Stimulated activated CD8-positive, alpha-beta memory T cell treated with anti-CD3 and anti-CD28 coated beads, Interleukin-2, amount 100 ng/mL, for 1 hour (primary cell): Measurements from ENCODE around the gene TAS2R41.
"Not testable (repeated sequence)": the region's sequence is repeated elsewhere in the genome, so short reads cannot be mapped to it uniquely, and the experiment has no call there.

Source experiments
- DNase-seq, 2 donors: peaks; one replicate each; pipeline ENCODE4 v3.0.0-alpha.2; 2020; ENCODE audit warnings: low read depth in 2 of 2

The TAS2R41 gene

GRCh38 chr7:143456992-143457793 lies 20.5 kb upstream of the TAS2R41 start:
- no peak for DNase-seq

GRCh38 chr7:143458263-143458662 lies 19.4 kb upstream of the TAS2R41 start:
- DNase-seq: no peak

- DNase-seq: no peak
Measured at GRCh38 chr7:143458681-143459080, 19.0 kb upstream of the TAS2R41 start.

GRCh38 chr7:143459359-143459758 lies 18.3 kb upstream of the TAS2R41 start:
- DNase-seq: no peak

- no peak for DNase-seq
Measured at GRCh38 chr7:143460271-143460979, 17.2 kb upstream of the TAS2R41 start.

GRCh38 chr7:143462045-143462444 lies 15.6 kb upstream of the TAS2R41 start:
- DNase-seq: no peak

- no peak for DNase-seq
Measured at GRCh38 chr7:143463556-143463955, 14.1 kb upstream of the TAS2R41 start.

- no peak for DNase-seq
Measured at GRCh38 chr7:143463957-143464356, 13.7 kb upstream of the TAS2R41 start.

GRCh38 chr7:143467724-143468123 lies 9.9 kb upstream of the TAS2R41 start:
- no peak for DNase-seq

- not testable (repeated sequence) for DNase-seq
Measured at GRCh38 chr7:143472071-143472689, 5.5 kb upstream of the TAS2R41 start.

GRCh38 chr7:143479055-143479766 lies 1.5 kb downstream of the TAS2R41 start:
- DNase-seq: no peak

GRCh38 chr7:143480501-143480900 lies 2.8 kb downstream of the TAS2R41 start:
- DNase-seq: no peak

GRCh38 chr7:143484119-143484518 lies 6.4 kb downstream of the TAS2R41 start:
- DNase-seq: no peak

GRCh38 chr7:143485094-143485493 lies 7.4 kb downstream of the TAS2R41 start:
- DNase-seq: no peak

GRCh38 chr7:143485500-143485899 lies 7.8 kb downstream of the TAS2R41 start:
- no peak for DNase-seq

- DNase-seq: not testable (repeated sequence)
Measured at GRCh38 chr7:143486266-143486665, 8.6 kb downstream of the TAS2R41 start.

- DNase-seq: no peak
Measured at GRCh38 chr7:143487061-143487460, 9.4 kb downstream of the TAS2R41 start.

- no peak for DNase-seq
Measured at GRCh38 chr7:143487566-143487965, 9.9 kb downstream of the TAS2R41 start.

GRCh38 chr7:143490717-143491306 lies 13.1 kb downstream of the TAS2R41 start:
- DNase-seq: no peak

GRCh38 chr7:143492043-143492471 lies 14.4 kb downstream of the TAS2R41 start:
- DNase-seq: no peak
